ENCODE results near the gene OPN1MW2.
"Not testable (repeated sequence)": the region's sequence is repeated elsewhere in the genome, so short reads cannot be mapped to it uniquely, and the experiment has no call there.

DNA sequence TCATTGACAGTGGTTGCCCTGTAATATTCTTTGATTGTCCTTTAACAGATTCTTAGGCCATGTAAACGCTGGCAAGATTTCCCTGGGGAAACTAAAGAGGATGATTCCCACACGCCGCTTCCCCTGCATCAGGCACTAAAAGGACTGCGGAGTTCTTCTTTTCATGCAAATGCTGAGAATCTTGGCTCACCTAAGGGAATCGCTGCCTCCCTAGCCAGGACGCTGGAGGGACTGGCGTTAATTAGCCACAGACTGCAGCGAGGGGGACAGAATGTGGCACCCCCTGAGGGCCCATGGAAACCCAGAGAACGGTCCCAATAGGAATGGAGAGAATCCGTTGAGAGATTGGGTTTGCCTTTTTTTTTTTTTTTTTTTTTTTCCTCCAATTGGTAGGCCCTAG, 8.1 kb upstream of the OPN1MW2 start:
- not testable (repeated sequence) for TF ChIP-seq CTCF, POLR2A (IDR thresholded peaks at IDR 0.05)
